ENCODE data around the gene REC114. TPM values are rescaled to one million over a fixed set of nuclear protein-coding genes. Genes with fewer than 3 reads are reported as not detected.

Gene REC114
- total and polyA plus RNA-seq, 2 of the 8 experiments (the other 6 are each of a cell fraction or from before 2014, with no cell fraction given), result 0.12 TPM; not detected in 1

GRCh38 chr15:73457334-73457733 lies 14.4 kb downstream of the REC114 start:
- FAIRE-seq (no peak), DNase-seq (ENCODE audit: low read depth in 1 of 2, low spot score in 2 of 2) (no peak)
- no peak overlapping the region for H3K18ac ChIP-seq (ENCODE audit: extremely low read depth, low read length)
- no peak overlapping the region for H4K91ac ChIP-seq (replicated peaks; ENCODE audit: insufficient read length, low read length)
- no peaks in the 10 kb centered on the region for H3K27me3 ChIP-seq (replicated peaks in 1 of 4; ENCODE audit: control insufficient read depth in 3 of 4, extremely low read depth in 1 of 4, insufficient read depth in 3 of 4, low read length in 3 of 4)
- H2BK5ac ChIP-seq (ENCODE audit: low read depth, low read length), result no peak overlapping the region
- no peak overlapping the region for H3K4me3 ChIP-seq (ENCODE audit: extremely low read depth in 1 of 4, insufficient read depth in 2 of 4, low read depth in 3 of 4, low read length in 4 of 4)
- H3K9ac ChIP-seq (replicated peaks in 1 of 4; ENCODE audit: extremely low read depth in 1 of 4, low read depth in 3 of 4, low read length in 3 of 4), result no peak overlapping the region
- H3K79me2 ChIP-seq (ENCODE audit: control insufficient read depth in 1 of 2, insufficient read depth in 2 of 2, low read length in 2 of 2), result no peaks in the 10 kb centered on the region
- H4K8ac ChIP-seq (ENCODE audit: extremely low read depth, insufficient read depth, low read length), result no peak overlapping the region
- no peaks in the 10 kb centered on the region for H4K20me1 ChIP-seq (replicated peaks in 1 of 2; ENCODE audit: control insufficient read depth in 1 of 2, insufficient read depth in 2 of 2, low read length in 2 of 2)
- H2BK12ac ChIP-seq (ENCODE audit: low read depth, low read length), result no peak overlapping the region
- H3K4ac ChIP-seq (replicated peaks; ENCODE audit: insufficient read length, low read depth, low read length), result no peak overlapping the region
- no peaks in the 10 kb centered on the region for H3K36me3 ChIP-seq (ENCODE audit: control insufficient read depth in 2 of 4, insufficient read depth in 4 of 4, low read length in 3 of 4)
- no peak overlapping the region for H3K4me2 ChIP-seq (ENCODE audit: insufficient read depth in 1 of 2, low read depth in 2 of 2, low read length in 2 of 2)
- no peak overlapping the region for H3K56ac ChIP-seq (replicated peaks; ENCODE audit: insufficient read length, low read depth, low read length)
- peaks cover 0 to 5% (median under 1%) of the 10 kb centered on the region in 4 experiments; a peak in 3 of 7 replicates for H3K4me1 ChIP-seq (replicated peaks in 1 of 4; ENCODE audit: control insufficient read depth in 3 of 4, insufficient read depth in 4 of 4, low read length in 3 of 4)
- no peaks in the 10 kb centered on the region for H3K9me3 ChIP-seq (ENCODE audit: insufficient read depth in 2 of 2, low read depth in 1 of 2, low read length in 1 of 2)
- ChIA-PET POLR2A (ENCODE audit: partially characterized antibody) (no interaction called here), CTCF (ENCODE audit: partially characterized antibody) (interaction anchor here (1.1 kb wide), 1 partner anchor 70 kb away, joined by 4 read pairs; no protein-coding TSS in a partner anchor)
- no peaks in the 10 kb centered on the region for H3K79me1 ChIP-seq (ENCODE audit: low read depth, low read length)
- WGBS, 2 experiments (ENCODE audit: extremely low coverage in 1 of 2, insufficient coverage in 1 of 2, insufficient read length in 1 of 2, insufficient replicate concordance in 2 of 2, low coverage in 1 of 2, low lambda C conversion rate in 2 of 2, missing lambda C conversion rate in 1 of 2), result 67% methylated on average over 5 of the region's 5 CpGs; no CpG with 5 or more reads in 1 of the 2 experiments
- no peak overlapping the region for H3K27ac ChIP-seq (ENCODE audit: low read depth, low read length)
- no peak overlapping the region for H2BK120ac ChIP-seq (replicated peaks; ENCODE audit: low read depth, low read length)
- no peak overlapping the region for H2AK5ac ChIP-seq (ENCODE audit: low read depth, low read length)
- no peaks in the 10 kb centered on the region for H3K23me2 ChIP-seq (ENCODE audit: low read depth, low read length)
- TF ChIP-seq SIX5 (IDR thresholded peaks at IDR 0.05; ENCODE audit: low read depth, low read length) (no peak), RBBP5 (IDR thresholded peaks at IDR 0.05; ENCODE audit: borderline replicate concordance, low read depth, low read length) (no peak), TEAD4 (IDR thresholded peaks at IDR 0.05; ENCODE audit: low read depth, low read length) (no peak), JUND (IDR thresholded peaks at IDR 0.05; ENCODE audit: low read length) (no peak), SAP30 (IDR thresholded peaks at IDR 0.05; ENCODE audit: insufficient read depth, insufficient replicate concordance, low read length) (no peak)
- H4K5ac ChIP-seq (ENCODE audit: insufficient read length, low read depth, low read length), result no peak overlapping the region
- H3K14ac ChIP-seq (ENCODE audit: insufficient read length), result no peak overlapping the region
- no peak overlapping the region for H3K23ac ChIP-seq (ENCODE audit: insufficient read length)
- no peak overlapping the region for H2BK20ac ChIP-seq (ENCODE audit: low read length)
- H2BK15ac ChIP-seq (ENCODE audit: low read length), result no peak overlapping the region
- peak overlapping the region; percentile 14; the same call in 1 of the 2 replicates for H2AFZ ChIP-seq (ENCODE audit: low read length)
